Erythroblast (primary cell): ENCODE results near the gene MED13L.

ENCODE experiments used
- GATA1 ChIP-seq: IDR thresholded peaks from 2 replicates; pipeline ENCODE4 v1.6.1; 2011; ENCODE audit warnings: low read depth, mild to moderate bottlenecking, control low read depth, low read length, moderate library complexity
- POLR2A ChIP-seq: IDR thresholded peaks from 2 replicates; pipeline ENCODE4 v1.6.1; 2011; ENCODE audit warnings: mild to moderate bottlenecking, low read length

GRCh38 chr12:116236148-116236731, 41.3 kb downstream of the MED13L start:
- no peak for TF ChIP-seq POLR2A
- no peak for TF ChIP-seq GATA1
